Rectal smooth muscle tissue (tissue), 1 donor: ENCODE data around the gene TNFRSF25.

Experiments
- H3K27ac ChIP-seq: one replicate; pipeline ENCODE4 v1.7.0; 2013; ENCODE audit warnings: low read depth, low read length, inconsistent platforms
- H3K27me3 ChIP-seq: one replicate; pipeline ENCODE4 v1.7.0; 2013; ENCODE audit warnings: low read length; ENCODE audit not compliant: control insufficient read depth, insufficient read depth
- H3K36me3 ChIP-seq: one replicate; pipeline ENCODE4 v1.7.0; 2013; ENCODE audit warnings: low read length; ENCODE audit not compliant: control insufficient read depth, insufficient read depth
- H3K4me1 ChIP-seq: one replicate; pipeline ENCODE4 v1.7.0; 2013; ENCODE audit warnings: low read length; ENCODE audit not compliant: control insufficient read depth, insufficient read depth
- H3K4me3 ChIP-seq: one replicate; pipeline ENCODE4 v1.7.0; 2013; ENCODE audit warnings: low read length
- H3K9ac ChIP-seq: one replicate; pipeline ENCODE4 v1.7.0; 2013; ENCODE audit warnings: low read length

Gene TNFRSF25

DNA sequence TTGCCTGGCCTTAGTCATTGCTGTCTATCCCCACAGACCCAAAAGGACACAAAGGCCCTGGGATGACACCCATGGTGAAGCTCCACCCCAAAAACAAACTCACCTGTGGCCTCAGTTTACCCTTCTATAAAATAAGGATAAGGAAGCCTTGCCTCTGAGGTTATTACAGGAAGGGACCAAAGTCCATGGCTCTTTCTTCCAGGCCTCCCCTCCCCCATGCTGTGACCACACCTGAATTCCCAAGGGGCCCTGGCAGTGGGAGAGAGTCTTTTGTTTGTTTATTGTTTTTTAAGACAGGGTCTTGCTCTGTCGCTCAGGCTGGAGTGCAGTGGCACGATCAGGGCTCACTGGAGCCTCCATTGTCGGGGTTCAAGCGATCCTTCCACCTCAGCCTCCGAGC lies 10.5 kb upstream of the TNFRSF25 start:
- Histone ChIP-seq H3K27me3 (no peaks in the 10 kb centered on the region), H3K27ac (no peak overlapping the region), H3K4me1 (no peaks in the 10 kb centered on the region), H3K9ac (no peak overlapping the region), H3K36me3 (no peaks in the 10 kb centered on the region), H3K4me3 (no peak overlapping the region)

DNA sequence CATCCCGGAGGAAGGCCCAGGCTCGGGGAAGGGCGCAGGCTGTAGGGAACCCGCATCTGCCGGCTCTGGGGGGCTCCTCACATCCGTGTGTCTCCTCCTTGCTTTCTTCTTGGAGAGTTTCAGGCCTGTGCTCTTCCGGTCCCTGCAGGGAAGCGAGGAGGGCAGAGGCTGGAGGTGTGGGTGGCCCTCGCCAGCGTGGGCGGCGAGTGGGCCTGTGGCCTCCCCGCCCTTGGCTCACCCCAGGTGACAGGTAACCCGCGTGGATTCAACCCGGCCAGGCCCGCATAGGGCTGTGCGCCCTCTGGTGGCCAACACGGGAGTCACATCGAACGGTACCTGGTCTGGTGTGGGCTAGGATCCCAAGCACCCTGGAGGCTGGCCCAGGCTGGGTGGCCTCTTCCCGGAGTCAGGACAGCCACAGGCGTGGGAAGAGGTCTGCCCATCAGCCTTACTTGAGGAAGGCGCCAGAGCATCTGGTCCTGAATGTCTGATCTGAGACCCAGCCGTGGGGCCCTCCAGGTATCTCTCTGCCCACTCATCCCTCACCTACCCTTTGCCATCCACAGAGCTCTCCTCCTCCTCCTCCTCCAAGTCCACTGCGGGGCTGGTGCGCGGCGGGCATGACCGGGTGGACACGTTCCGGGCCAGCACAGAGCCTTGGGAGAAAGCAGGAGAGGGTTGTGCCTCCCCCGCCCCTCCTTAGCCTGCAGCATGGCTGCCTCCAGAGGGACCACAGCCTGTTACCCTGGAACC lies 9.6 kb upstream of the TNFRSF25 start:
- no peak overlapping the region for H3K4me3 ChIP-seq
- H3K27me3 ChIP-seq, result no peaks in the 10 kb centered on the region
- H3K36me3 ChIP-seq, result no peaks in the 10 kb centered on the region
- no peaks in the 10 kb centered on the region for H3K4me1 ChIP-seq
- H3K9ac ChIP-seq, result no peak overlapping the region
- no peak overlapping the region for H3K27ac ChIP-seq

DNA sequence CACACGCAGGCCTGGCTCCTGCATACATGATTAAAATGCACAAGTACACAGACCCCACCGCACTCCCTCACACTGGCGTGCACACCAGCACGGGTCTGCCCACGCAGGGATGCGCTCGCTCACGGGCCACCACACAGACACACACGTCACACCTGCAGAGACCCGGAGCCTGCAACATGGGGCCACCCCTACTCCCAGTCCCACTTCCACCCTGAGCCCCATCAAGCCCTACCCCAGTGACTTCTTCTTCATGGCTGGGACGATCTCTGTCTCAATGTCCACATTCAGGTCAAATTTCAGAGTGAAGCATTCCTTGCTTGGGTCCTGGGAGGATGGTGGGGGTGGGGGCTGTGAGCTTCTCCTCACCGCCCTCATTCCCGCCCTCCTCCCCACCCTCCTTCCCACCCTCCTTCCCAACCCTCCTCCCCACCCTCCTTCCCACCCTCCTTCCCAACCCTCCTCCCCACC lies 8.9 kb upstream of the TNFRSF25 start:
- H3K4me1 ChIP-seq, result no peaks in the 10 kb centered on the region
- no peaks in the 10 kb centered on the region for H3K27me3 ChIP-seq
- no peaks in the 10 kb centered on the region for H3K36me3 ChIP-seq

DNA sequence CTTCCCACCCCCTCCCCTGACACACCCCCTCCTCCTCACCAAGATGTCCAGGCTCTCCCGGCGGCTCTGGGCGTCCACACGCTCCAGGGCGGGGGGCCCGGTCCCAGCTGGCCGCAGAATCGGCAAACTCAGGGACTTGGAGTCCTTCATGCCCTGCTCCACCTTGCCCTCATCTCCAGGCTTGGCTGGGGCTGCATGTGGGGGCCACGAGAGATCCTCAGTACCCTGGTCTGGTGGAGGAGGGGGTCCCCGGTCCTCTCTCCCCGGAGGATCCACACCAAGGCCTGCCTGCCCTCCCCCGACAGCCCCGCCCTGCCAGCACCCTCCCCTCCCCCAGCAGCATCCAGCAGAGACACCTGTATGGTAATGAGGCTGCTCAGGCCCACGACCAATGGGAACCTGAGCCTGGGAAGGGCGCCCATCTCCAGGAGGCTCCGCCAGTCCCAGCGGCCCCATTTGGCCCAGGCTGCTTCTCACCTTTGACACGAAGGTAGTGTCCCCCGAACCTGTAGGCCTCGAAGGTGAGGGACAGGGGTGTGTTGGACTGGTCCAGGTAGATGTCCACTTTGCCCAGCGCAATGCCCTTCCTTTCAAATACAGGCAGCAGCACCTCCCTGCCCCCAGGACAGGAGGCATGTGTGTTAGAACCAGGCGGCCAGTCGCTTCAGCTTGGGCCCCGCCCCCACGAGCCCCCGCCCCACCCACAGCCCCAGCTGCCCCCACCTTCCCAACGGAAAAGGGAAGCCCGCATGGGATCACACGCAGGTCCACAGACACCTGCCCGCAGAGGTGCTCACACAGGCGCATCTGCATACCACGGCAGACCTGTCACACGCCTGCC lies 8.2 kb upstream of the TNFRSF25 start:
- Histone ChIP-seq H3K9ac (no peak overlapping the region), H3K27me3 (no peaks in the 10 kb centered on the region), H3K36me3 (no peaks in the 10 kb centered on the region), H3K4me3 (no peak overlapping the region), H3K4me1 (no peaks in the 10 kb centered on the region), H3K27ac (no peak overlapping the region)

More for the DNA sequence above, 8.9 kb upstream of the TNFRSF25 start:
- H3K27ac ChIP-seq, result no peak overlapping the region
- H3K4me3 ChIP-seq, result no peak overlapping the region
- no peak overlapping the region for H3K9ac ChIP-seq

DNA sequence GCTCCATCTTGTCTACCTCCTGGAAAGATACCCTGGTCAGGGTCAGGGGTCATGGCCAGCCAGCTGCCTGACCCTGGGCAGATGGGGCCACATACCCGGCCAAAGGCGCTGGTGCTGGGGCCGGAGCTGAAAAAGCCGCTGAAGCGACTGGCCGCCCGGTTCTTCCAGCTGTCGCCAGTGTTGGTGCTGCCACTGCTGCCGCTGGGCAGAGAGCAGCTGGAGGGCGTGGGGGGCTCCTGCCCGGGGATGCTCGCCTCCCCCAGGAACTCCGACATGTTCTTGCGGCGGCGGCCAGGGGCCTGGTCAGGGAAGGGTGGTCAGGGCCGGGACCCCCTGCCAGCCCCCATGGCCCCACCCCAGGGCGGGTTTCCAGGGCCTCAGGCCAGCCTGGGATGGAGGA lies 7.2 kb upstream of the TNFRSF25 start:
- H3K27ac ChIP-seq, result no peak overlapping the region
- peaks cover 5% of the 10 kb centered on the region for H3K36me3 ChIP-seq
- no peak overlapping the region for H3K4me3 ChIP-seq
- H3K4me1 ChIP-seq, result no peaks in the 10 kb centered on the region
- H3K9ac ChIP-seq, result no peak overlapping the region
- H3K27me3 ChIP-seq, result no peaks in the 10 kb centered on the region

DNA sequence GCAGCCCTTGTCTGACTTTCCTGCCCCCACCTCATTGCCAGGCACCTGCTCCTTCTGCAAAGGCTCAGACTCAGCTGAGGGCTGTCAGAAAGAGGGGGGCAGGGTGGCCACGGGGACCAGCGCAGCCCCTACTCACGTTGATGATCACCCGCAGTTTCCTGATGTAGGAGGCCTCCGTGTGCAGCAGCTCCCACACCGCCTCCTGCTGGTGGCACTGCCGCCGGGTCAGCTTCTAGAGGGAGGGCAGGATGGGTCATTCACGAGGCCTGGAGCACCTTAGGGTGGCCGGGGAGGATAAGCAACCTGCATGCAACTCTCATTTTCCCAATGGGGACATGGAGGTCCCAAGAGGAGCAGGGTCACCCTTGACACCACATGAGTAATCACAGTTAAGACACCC lies 6.4 kb upstream of the TNFRSF25 start:
- Histone ChIP-seq H3K4me1 (no peaks in the 10 kb centered on the region), H3K9ac (no peak overlapping the region), H3K27me3 (no peaks in the 10 kb centered on the region), H3K36me3 (peaks cover 5% of the 10 kb centered on the region), H3K27ac (no peak overlapping the region), H3K4me3 (peak overlapping the region; percentile 37)

DNA sequence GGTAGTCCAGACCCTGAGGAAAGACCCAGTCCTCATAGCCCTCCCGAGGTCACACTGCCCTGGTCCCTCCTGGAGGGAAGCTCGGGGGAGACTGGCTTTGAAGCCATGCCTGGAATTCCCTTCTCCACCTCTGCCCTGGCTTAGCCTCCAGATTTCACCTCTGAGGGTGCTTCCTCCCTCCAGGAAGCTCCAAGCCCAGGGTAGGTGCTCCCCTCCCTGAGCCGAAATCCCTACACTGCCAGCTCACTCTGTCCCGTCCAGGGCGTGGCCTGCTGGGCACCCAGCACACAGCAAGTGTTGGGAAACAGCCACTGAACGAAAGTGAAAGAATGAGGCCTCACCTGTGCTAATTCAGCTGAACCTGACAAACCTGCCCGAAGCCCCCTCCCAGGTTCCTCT lies 6.0 kb upstream of the TNFRSF25 start:
- Histone ChIP-seq H3K36me3 (peaks cover 5% of the 10 kb centered on the region), H3K27ac (peak overlapping the region; percentile 37), H3K4me3 (peak overlapping the region; percentile 17), H3K27me3 (no peaks in the 10 kb centered on the region), H3K4me1 (no peaks in the 10 kb centered on the region), H3K9ac (no peak overlapping the region)

DNA sequence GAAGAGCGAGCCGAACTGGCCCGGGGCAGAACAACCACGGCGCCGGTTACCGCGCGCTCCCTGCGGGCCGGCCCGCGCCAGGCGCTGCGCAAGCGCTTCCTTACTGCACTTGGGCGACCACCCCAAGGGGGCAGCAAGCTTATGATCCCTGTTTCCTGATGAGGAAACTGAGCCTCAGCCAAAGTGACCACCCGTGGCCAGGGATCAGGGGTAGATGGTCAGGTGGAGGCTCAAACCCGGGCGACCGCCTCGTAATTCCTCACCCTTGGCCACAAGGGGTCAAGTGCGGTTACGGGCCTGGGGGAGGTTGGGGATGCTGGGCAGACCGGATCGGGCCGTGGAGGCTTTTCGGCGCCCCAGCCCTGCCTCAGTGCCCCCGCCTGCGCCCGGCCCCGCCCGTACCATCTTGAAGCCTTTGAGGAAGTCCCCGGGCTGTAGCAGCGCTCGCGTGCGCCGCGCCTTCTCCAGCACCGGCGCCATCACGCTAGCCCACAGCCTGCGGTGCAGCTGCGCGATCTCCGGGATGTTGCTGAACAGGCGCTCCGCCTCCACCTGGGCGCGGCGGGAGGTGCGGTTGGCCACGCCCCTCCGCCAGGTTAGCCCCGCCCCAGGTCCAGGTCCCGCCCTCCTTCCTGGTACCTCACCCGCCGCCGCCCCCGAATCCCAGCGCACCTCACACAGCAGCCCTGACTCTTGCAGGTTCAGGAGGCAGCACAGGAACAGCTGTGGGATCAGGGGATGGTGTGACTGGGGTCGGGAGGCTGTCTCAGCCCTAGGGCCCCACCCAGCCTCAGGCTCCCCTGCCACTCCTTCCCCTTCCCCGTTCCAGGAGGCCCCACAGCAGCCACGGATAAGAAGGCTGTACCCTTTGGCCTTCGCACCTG lies 5.4 kb upstream of the TNFRSF25 start:
- H3K27ac ChIP-seq, result peak overlapping the region; percentile 37
- peak overlapping the region; percentile 17 for H3K4me3 ChIP-seq
- no peaks in the 10 kb centered on the region for H3K27me3 ChIP-seq
- H3K4me1 ChIP-seq, result no peaks in the 10 kb centered on the region
- no peak overlapping the region for H3K9ac ChIP-seq
- peaks cover 5% of the 10 kb centered on the region for H3K36me3 ChIP-seq

DNA sequence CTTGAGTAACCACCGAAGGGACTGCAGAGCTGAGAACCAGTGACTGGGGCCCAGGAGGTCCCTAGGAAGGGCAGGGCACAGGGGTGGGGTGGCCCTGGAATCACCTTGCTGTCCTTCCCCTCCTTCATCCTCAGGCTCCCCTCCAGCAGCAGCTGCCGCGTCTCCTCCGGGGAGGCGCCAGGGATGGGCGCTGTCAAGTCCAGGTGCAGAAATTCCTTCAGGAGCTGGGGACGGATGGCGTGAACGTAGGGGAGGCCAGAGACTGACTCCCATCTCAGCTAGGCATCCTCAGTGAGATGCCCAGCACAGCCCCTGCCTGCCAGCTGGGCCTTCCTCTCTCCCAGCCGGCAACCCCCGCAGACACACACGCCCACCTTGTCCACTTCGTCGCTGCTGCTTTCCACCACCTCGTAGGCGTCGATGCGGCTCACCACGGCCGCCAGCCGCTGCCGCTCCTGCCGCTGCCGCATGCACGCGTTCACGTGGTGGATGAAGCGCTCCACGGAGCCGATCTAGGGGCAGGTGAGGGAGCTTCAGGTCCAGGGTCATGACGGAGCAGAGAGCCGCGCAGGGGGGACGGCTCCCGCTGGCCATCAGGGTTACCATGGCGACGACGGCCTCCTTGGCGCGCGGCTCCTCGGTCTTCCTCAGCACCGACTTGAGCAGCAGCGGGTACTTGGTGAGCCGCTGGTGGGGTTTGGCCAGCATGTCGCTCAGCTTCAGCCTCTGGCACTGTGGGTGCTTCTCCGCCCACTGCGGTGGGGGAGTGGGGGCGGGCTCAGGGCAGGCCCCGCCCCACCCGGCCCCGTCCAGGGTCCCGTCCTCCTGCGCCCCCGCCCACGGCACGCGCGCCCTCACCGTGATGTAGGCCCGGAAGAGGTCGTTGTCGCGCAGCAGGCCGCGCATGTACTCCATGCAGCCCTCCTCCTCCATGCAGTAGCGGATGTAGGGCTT lies 4.4 kb upstream of the TNFRSF25 start:
- Histone ChIP-seq H3K9ac (no peak overlapping the region), H3K4me1 (no peaks in the 10 kb centered on the region), H3K27ac (no peak overlapping the region), H3K36me3 (peaks cover 5% of the 10 kb centered on the region), H3K27me3 (no peaks in the 10 kb centered on the region), H3K4me3 (no peak overlapping the region)

DNA sequence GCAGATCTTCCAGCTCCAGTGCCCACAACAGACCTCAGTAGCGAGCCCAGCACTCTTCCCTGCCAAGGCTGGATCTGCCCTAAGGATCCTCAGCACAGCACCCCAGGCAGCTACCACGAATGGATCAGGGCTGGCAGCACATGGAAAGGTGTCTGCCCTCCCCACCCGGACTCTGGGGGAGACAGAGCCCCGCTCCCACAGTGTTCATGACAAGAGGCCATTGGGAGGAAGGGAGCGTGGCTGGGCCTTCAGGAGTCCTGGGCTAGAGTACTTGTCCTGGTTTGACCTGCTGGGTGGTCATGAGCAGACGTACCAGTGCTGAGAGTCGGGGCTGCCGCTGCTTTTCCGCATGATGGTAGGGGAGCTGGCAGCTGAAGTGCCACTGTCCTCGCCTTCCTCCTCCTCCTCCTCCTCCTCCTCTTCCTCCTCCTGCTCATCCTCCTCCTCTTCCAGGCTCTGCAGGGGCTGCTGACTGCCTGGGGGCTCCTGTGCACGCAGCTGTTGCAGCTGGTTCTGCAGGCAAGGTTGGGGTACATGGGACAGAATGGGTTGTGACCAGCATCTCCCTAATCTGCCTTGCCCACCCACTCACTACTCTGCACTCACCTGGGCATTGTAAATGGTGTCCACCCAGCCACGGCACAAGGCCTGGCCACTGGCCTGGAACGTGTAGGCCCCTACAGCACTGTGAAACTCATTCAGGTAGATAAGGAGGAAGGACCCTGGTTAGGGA lies 2.9 kb upstream of the TNFRSF25 start:
- no peaks in the 10 kb centered on the region for H3K27me3 ChIP-seq
- H3K36me3 ChIP-seq, result peaks cover 5% of the 10 kb centered on the region
- no peak overlapping the region for H3K4me3 ChIP-seq
- no peak overlapping the region for H3K9ac ChIP-seq
- H3K27ac ChIP-seq, result no peak overlapping the region
- no peaks in the 10 kb centered on the region for H3K4me1 ChIP-seq
